ENCODE measurements around the gene BPHL. TPM values are rescaled to one million over a fixed set of nuclear protein-coding genes. Genes with fewer than 3 reads are reported as not detected.

The BPHL gene
- total RNA-seq, 1 experiment from 2014 or later: 29.5 TPM

- no TSS peak for BruUV-seq (replicated peaks)
- no peak overlapping the region for H3K4me3 ChIP-seq (ENCODE audit: low read depth, low read length)
- peaks cover 16% of the 10 kb centered on the region for H3K4me1 ChIP-seq
- DNase-seq: no peak
- no peaks in the 10 kb centered on the region for H3K9me3 Mint-ChIP-seq (ENCODE audit: unreplicated experiment)
- TF ChIP-seq, protein P1, sequence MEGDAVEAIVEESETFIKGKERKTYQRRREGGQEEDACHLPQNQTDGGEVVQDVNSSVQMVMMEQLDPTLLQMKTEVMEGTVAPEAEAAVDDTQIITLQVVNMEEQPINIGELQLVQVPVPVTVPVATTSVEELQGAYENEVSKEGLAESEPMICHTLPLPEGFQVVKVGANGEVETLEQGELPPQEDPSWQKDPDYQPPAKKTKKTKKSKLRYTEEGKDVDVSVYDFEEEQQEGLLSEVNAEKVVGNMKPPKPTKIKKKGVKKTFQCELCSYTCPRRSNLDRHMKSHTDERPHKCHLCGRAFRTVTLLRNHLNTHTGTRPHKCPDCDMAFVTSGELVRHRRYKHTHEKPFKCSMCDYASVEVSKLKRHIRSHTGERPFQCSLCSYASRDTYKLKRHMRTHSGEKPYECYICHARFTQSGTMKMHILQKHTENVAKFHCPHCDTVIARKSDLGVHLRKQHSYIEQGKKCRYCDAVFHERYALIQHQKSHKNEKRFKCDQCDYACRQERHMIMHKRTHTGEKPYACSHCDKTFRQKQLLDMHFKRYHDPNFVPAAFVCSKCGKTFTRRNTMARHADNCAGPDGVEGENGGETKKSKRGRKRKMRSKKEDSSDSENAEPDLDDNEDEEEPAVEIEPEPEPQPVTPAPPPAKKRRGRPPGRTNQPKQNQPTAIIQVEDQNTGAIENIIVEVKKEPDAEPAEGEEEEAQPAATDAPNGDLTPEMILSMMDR (IDR thresholded peaks at IDR 0.05; ENCODE audit: insufficient read depth in 1 of 2, low read depth in 1 of 2, low read length in 1 of 2, severe bottlenecking in 1 of 2, unreplicated experiment in 1 of 2): no peak
- POLR2A ChIA-PET: interaction anchor here (0.6 kb wide), 1 partner anchor 25 kb away, joined by 3 read pairs; no protein-coding TSS in a partner anchor
- H3K4me1 Mint-ChIP-seq (ENCODE audit: low read depth, unreplicated experiment): peaks cover 16% of the 10 kb centered on the region
- H3K27ac Mint-ChIP-seq (ENCODE audit: unreplicated experiment): no peak overlapping the region
- H3K36me3 ChIP-seq (ENCODE audit: control insufficient read depth, insufficient read depth, low read length): no peaks in the 10 kb centered on the region; the same call in 1 of the 2 replicates
- no peaks in the 10 kb centered on the region for H3K27me3 ChIP-seq (replicated peaks; ENCODE audit: control insufficient read depth, insufficient read depth, low read length)
- H3K36me3 Mint-ChIP-seq (ENCODE audit: insufficient read depth, unreplicated experiment): peaks cover 10% of the 10 kb centered on the region
- CTCF ChIA-PET: no interaction called here
- intact Hi-C loops (cut with micrococcal nuclease; ENCODE audit: unreplicated experiment): no loop called here
- H3K27me3 Mint-ChIP-seq (ENCODE audit: insufficient read depth, unreplicated experiment): no peaks in the 10 kb centered on the region
- H3K4me3 Mint-ChIP-seq (ENCODE audit: unreplicated experiment): no peak overlapping the region
- no peaks in the 10 kb centered on the region for H3K9me3 ChIP-seq
Observed at GRCh38 chr6:3120765-3121089, 2.2 kb downstream of the BPHL start.

GRCh38 chr6:3122823-3123182 is 4.3 kb downstream of the BPHL start:
- intact Hi-C loops (cut with micrococcal nuclease; ENCODE audit: unreplicated experiment): no loop called here
- BruUV-seq (replicated peaks): no TSS peak
- H3K4me1 ChIP-seq: peaks cover 16% of the 10 kb centered on the region
- TF ChIP-seq, protein P1 (IDR thresholded peaks at IDR 0.05; ENCODE audit: insufficient read depth in 1 of 2, low read depth in 1 of 2, low read length in 1 of 2, severe bottlenecking in 1 of 2, unreplicated experiment in 1 of 2): no peak
- Mint-ChIP-seq H3K9me3 (ENCODE audit: unreplicated experiment) (no peaks in the 10 kb centered on the region), H3K27ac (ENCODE audit: unreplicated experiment) (no peak overlapping the region), H3K27me3 (ENCODE audit: insufficient read depth, unreplicated experiment) (no peaks in the 10 kb centered on the region), H3K4me3 (ENCODE audit: unreplicated experiment) (no peak overlapping the region), H3K4me1 (ENCODE audit: low read depth, unreplicated experiment) (peaks cover 9% of the 10 kb centered on the region), H3K36me3 (ENCODE audit: insufficient read depth, unreplicated experiment) (peaks cover 10% of the 10 kb centered on the region)
- POLR2A ChIA-PET: interaction anchor here (0.5 kb wide), 1 partner anchor 899 kb away, joined by 3 read pairs; no protein-coding TSS in a partner anchor
- H3K4me3 ChIP-seq (ENCODE audit: low read depth, low read length): no peak overlapping the region
- no peaks in the 10 kb centered on the region for H3K36me3 ChIP-seq (ENCODE audit: control insufficient read depth, insufficient read depth, low read length)
- no peaks in the 10 kb centered on the region for H3K9me3 ChIP-seq
- H3K27me3 ChIP-seq (replicated peaks; ENCODE audit: control insufficient read depth, insufficient read depth, low read length): no peaks in the 10 kb centered on the region
- no peak for DNase-seq
- CTCF ChIA-PET: interaction anchor here (1.5 kb wide), 1 partner anchor 129 kb away, joined by 5 read pairs; no protein-coding TSS in a partner anchor

DNA sequence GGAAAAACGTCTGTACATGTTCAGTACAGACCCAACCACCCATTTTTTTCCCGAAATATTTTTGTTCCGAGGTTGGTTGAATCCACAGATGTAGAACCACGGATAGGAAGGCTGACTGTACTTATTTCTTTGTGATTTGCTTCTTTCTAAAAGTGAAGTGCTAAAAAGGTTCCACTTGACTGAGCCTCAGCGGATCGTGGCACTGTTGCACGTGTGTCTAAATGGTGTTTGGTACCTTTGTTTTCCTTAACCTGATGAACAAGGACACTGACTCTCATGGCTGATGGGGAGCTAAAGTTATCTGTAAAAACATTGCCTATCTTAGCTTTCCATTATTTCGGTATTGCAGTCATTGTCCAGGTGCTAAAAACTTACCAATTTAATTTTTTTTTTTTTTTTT is 6.2 kb downstream of the BPHL start:
- H3K4me1 Mint-ChIP-seq (ENCODE audit: low read depth, unreplicated experiment): peaks cover under 1% of the 10 kb centered on the region
- Histone ChIP-seq H3K36me3 (ENCODE audit: control insufficient read depth, insufficient read depth, low read length) (no peaks in the 10 kb centered on the region), H3K9me3 (no peaks in the 10 kb centered on the region), H3K27me3 (replicated peaks; ENCODE audit: control insufficient read depth, insufficient read depth, low read length) (no peaks in the 10 kb centered on the region), H3K4me1 (peaks cover 12% of the 10 kb centered on the region), H3K4me3 (ENCODE audit: low read depth, low read length) (no peak overlapping the region)
- TF ChIP-seq, protein P1 (IDR thresholded peaks at IDR 0.05; ENCODE audit: insufficient read depth in 1 of 2, low read depth in 1 of 2, low read length in 1 of 2, severe bottlenecking in 1 of 2, unreplicated experiment in 1 of 2): no peak
- H3K4me3 Mint-ChIP-seq (ENCODE audit: unreplicated experiment): no peak overlapping the region
- BruUV-seq (replicated peaks): no TSS peak
- H3K27me3 Mint-ChIP-seq (ENCODE audit: insufficient read depth, unreplicated experiment): no peaks in the 10 kb centered on the region
- ChIA-PET POLR2A (no interaction called here), CTCF (no interaction called here)
- H3K27ac Mint-ChIP-seq (ENCODE audit: unreplicated experiment): no peak overlapping the region
- peaks cover 4% of the 10 kb centered on the region for H3K36me3 Mint-ChIP-seq (ENCODE audit: insufficient read depth, unreplicated experiment)
- DNase-seq: no peak
- intact Hi-C loops (cut with micrococcal nuclease; ENCODE audit: unreplicated experiment): loop anchor here (5.0 kb wide), 1 partner anchor 113 kb away; no protein-coding TSS in a partner anchor
- H3K9me3 Mint-ChIP-seq (ENCODE audit: unreplicated experiment): no peaks in the 10 kb centered on the region
